ENCODE measurements around the gene GSE1.

DNA sequence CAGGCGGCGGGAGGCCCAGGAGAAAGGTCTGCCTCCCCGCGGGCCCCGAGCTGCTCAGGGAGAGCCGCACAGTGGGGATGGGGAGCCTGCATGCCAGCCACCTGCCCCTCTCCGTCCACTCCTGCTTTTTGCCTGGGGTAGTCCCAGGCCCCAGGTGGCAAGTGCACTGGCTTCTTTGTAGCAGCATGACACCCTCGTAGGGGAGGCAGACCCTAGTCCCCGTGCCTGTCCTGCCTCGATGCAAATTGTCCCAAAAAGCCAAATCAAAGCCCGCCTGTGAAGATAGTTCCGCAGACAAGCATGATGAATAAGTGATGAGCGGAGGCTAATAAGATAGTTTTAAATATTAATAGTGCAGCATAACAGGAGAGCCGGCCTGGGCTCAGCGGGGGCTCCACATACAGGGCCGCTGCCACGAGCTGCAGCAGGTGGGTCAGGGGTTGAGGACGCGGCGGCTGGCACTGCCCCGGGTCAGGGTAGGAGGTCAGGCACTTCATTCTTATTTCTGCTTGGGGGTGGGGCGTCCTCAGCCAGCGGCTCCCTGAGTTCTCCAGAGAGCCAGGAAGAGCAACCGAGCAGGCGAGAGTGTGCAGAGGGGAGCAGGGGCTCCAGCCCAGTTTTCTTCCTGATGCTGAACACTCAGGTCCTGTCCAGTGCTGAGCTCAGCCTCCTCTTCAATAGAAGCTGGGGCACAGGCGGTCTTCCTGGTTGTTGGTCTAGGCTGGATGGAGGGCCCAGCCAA, 48.8 kb downstream of the GSE1 start:
- TF ChIP-seq CTCF (IDR thresholded peaks at IDR 0.05; ENCODE audit: low read depth, low read length, poor library complexity, severe bottlenecking) = no peak
- TF ChIP-seq EZH2phosphoT487 (IDR thresholded peaks at IDR 0.05; ENCODE audit: borderline replicate concordance, low read length) = no peak

Measured in DOHH2 (cell line).